HTERT RPE-1 (cell line): ENCODE results near the gene NFIA.
"Not testable (repeated sequence)": the region's sequence is repeated elsewhere in the genome, so short reads cannot be mapped to it uniquely, and the experiment has no call there.

Experiments
- in situ Hi-C: fragments of 300-500 bp; cut with MboI; formaldehyde crosslinking; loops from 4 replicates; pipeline ENCODE4 v1.14.3; 2020; ENCODE audit warnings: low sequenced_read_pairs

NFIA gene

GRCh38 chr1:61056573-61057439, 25.6 kb upstream of the NFIA start:
- in situ Hi-C loops: no loop called here

- in situ Hi-C loops: no loop called here
Observed at GRCh38 chr1:61058483-61059245, 23.7 kb upstream of the NFIA start.

DNA sequence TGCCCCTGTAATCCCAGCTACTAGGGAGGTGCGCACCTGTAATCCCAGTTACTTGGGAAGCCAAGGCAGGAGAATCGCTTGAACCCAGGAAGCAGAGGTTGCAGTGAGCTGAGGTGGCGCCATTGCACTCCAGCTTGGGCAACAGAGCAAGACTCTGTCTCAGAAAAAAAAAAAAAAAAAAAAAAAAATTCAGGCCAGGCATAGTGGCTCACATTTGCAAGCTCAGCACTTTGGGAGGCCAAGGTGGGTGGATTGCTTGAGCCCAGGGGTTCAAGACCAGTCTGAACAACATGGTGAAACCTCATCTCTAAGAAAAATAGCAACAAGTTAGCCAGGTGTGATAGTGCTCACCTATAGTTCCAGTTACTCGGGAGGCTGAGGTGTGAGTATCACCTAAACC, 20.8 kb upstream of the NFIA start:
- in situ Hi-C loops: not testable (repeated sequence)

DNA sequence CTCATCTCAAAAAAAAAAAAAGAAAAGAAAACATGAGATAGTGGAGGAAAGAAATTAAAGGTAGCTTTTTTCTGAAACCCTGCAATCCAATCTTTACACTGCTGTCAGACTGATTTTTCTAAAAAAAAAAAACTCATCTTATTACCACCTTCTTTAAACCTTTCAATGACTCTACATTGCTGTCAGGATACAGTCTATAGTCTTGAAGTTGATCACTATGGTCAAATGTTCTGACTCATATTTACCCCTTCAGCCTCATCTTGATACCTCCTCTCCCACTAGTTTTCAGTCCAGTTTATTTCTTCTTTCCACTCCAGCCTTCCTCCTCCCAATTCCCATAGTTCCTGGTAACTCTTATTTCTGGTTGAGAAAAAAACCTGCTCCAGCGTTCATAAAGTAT, 17.7 kb upstream of the NFIA start:
- in situ Hi-C loops: no loop called here

DNA sequence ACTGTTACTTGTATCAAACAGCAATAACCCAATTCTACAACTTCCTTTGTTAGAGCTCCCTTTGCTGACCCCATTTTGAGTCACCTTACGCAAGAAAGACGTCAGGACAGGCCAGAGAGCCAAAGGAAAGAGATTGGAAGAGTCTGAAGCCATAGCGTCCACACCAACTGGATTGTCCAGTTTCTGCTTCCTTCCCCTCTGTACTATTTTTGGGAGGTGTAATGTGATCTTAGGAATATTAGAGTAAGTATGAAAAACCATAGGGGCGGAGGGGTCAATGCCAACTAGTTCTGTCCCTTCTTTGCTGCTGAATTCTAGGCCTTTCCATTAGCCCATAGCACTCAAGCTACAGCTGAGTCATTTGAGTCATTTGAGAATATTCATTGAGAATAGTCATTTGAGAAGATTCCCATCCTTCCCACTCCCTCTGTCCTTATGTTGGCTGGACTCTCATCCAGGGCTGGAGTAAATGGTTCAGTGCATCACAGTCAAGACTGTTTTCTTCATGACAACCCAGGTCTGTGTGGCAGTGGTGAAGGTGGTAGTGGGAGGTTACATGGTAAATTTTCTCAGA, 14.8 kb upstream of the NFIA start:
- in situ Hi-C loops: no loop called here

DNA sequence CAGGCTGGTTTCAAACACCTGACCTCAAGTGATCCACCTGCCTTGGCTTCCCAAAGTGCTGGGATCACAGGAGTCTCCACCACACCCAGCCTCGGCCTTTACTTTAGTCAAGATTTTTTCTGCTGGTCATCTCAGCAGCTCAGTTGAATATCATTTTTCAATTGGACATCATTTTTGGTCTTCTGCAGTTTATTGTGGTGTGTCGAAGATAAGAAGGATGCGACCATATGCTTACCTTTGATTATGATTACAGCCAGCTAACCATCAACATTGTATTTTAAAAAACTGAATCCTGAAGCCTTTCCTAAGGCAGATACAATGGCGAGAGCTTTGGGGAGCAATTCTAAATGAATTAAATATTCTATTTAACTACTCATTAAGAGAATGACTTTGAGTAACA, 12.3 kb upstream of the NFIA start:
- in situ Hi-C loops: no loop called here

GRCh38 chr1:61071205-61072130, 10.9 kb upstream of the NFIA start:
- in situ Hi-C loops: no loop called here

DNA sequence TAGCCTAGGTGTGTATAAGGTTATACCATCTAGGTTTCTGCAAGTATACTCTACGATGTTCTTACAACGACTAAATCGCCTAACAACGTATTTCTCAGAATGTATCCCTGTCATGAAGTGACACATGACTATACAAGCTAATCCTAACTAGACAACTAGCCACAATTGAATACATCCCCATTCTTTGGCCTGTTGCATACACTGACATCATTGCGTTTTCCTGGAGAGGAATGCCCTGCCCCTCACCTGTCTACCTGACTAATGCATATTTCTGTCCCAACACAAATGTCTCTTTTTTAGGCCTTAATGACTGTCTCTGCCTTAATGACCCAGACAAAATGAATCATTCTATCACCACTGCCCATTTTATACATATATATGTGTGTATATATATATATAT, 8.5 kb upstream of the NFIA start:
- in situ Hi-C loops: no loop called here

DNA sequence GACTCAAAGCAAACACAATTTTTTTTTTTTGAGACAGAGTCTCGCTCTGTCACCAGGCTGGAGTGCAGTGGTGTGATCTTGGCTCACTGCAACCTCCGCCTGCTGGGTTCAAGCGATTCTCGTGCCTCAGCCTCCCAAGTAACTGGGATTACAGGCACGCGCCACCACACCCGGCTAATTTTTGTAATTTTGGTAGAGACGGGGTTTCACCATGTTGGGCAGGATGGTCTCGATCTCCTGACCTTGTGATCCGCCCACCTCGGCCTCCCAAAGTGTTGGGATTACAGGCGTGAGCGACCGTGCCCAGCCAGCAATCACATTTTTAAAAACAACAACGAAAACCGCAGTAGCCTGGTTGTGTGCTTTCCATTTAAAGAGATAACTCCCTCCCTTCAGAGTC, 6.5 kb upstream of the NFIA start:
- in situ Hi-C loops: not testable (repeated sequence)

DNA sequence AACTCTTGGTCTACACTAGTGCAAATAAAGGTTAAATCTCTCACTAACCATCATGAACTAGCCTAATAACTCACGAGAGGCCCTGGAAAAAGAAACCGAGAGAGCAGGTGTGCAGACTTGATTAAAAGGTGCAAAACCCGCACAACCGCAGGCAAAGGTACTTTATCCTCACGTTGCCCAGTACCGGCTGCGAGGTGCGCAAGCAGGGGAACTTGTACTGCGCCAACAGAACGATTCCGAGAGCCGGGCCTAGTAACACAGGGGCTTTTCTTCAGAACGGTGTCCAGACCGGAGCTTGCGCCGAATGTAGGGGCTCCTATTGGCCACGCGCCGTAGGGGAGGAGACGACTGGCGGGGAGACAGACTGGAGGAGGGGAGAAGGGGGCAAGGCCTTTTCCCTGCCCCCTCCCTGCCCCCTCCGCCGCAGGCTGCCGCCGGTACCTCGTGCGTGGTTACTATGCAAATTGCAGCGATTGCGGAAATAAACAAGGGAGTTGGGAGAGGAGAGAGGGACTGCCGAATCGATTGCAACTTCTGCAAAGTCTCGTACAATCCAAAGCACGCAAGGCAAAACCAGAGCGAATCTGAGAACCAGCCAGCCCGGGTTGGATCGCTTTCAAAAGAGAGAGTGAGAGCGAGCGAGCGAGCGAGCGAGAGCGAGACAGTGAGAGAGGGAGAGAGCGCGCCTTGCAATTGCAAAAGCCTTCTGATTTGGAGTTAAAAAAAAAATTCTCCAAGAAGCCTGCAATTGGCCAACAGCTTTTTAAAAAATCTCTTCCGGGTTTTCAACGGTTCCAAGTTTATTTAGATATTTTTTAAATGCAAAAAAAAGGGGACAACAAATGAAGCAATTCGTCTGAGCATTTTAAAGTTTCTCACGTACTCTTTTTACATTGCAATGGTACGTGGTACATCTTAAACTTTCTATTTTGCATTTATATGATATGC, 5.4 kb upstream of the NFIA start:
- in situ Hi-C loops: no loop called here

- in situ Hi-C loops: no loop called here
Observed at GRCh38 chr1:61077676-61078541, 4.5 kb upstream of the NFIA start.

DNA sequence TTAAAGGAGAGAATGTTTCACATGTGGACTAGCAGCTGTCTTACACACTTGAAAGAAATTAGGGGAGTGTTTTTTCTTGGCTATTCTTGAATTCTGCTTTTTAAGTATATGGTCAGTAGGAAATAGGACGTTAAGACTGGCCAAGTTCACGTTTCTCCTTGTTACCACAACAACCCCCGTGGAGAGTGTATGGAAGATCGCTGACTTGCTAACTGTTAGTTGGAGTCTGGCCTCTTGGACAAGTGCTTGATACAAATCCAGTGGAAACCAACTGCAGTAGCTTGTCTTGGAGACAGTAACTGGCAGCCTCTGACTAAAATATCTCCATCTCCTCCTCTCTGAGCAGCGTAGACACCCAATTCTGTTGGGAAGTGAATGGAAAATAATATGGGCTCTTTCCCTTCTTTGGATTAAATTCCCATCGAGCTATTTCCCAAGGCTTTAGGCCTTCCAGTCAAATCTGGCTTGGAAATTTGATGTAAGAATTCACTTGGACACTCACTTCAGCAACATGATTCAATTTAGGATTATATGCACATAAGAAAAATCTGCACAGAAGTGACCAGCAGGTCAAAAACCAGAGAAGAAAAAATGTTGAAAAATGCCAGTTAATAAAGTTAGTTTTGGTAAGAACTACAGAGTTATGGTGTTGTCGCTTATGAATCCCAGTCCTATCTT, 3.6 kb upstream of the NFIA start:
- in situ Hi-C loops: no loop called here

DNA sequence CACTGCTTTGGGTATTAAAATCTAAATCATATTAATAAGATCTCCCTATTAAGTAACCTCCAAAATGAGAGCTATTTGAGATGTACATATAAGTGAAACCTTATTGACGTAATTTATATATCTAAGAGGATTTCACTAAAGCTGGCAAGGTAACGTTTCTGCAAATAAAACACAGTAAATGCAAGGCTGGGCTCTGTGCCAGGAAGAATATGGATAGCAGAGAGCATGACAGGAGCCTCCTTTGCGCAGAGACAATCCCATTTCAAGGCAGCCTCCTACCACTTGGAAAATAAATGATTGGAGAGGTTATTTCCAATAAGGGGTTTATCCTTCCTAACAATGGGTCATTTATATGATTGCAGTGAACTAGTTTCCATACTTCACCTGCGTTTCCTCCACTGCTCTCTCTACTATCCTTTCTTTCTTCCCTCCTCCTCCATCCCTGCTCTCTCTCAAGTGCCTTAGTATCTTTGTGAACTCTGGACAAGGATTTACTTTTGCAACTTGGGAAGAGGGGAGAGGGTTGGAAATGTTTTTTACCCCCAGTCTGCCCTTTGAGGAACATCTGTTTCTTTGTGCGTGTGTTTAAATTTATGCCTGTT, 3.0 kb upstream of the NFIA start:
- in situ Hi-C loops: no loop called here

GRCh38 chr1:61079898-61080336, 2.4 kb upstream of the NFIA start:
- in situ Hi-C loops: no loop called here

DNA sequence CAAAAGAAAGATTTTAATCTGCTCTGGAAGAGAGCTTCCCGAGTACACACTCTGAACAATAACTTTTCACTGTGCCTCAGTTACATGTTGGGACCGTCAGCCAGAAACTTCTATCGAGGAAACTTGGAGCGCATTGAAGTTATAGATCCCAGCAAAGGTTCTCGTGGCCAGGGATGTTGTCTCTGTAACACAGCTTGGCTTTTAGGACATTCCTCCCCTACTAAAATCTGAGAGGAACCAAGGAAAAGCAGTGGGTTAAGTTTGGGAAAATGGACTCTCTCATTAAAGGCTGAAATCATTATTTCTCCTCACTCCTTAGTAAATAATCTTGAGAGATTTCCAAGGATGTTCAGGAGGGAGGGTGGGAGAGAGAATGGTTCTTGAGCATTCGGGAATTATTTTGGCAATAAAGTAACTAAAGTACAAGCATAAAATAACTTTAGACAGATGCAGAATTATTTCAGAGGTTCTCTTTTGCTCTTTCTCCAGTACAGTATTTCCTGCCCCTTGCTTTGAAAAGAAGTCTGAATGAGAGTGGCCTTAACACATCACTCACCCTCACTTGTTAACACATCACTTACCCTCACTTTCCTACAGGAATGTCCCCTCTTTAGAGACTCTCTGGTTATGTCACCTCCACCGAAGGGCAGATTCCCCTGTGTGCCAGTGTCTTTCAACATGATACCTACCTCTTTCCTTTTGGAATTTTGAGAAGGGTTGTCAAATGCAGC, 1.8 kb upstream of the NFIA start:
- in situ Hi-C loops: no loop called here

- in situ Hi-C loops: no loop called here
Observed at GRCh38 chr1:61081144-61081685, 1.1 kb upstream of the NFIA start.
